ENCODE results near the gene FAM53A.

FAM53A gene

GRCh38 chr4:1603413-1604135, 80.5 kb downstream of the FAM53A start:
- DNase-seq (ENCODE audit: low read depth): no peak

DNA sequence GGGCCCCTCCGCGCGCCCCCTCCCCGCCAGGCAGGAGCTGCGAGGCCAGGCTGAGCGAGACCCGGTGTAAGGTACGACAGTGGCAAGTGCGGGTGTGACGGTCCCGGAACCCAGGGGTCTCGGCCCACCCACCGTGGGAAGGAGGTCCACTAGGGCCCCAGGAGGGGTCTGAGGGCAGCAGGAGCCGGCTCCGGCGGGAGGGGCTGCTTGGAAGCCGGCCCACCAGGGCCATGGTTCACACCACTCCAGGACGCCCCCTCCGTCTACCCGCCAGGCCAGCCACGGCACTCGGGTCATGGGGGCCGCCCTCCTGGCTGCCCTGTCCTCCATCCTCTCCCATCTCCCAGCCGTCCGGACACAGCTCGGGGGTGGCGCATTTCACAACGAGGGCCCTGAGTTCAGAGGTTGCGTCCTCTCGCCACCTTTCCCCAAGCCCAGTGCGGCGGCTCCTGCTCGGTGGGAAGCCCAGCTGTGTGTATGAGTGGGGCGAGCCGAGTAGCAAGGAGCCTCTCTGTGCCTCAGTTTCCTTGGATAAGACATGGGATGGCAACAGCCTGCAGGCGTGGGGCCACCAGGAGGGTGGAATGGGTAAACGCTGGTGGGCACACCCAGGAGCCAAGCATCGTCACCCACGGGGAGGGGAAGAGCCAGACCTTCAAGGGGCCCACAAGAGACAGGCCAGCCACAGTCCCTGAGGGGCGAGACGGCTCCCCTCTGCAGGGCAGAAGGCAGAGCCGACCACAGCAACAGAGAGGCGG, 81.3 kb downstream of the FAM53A start:
- DNase-seq (ENCODE audit: low read depth): no peak

DNA sequence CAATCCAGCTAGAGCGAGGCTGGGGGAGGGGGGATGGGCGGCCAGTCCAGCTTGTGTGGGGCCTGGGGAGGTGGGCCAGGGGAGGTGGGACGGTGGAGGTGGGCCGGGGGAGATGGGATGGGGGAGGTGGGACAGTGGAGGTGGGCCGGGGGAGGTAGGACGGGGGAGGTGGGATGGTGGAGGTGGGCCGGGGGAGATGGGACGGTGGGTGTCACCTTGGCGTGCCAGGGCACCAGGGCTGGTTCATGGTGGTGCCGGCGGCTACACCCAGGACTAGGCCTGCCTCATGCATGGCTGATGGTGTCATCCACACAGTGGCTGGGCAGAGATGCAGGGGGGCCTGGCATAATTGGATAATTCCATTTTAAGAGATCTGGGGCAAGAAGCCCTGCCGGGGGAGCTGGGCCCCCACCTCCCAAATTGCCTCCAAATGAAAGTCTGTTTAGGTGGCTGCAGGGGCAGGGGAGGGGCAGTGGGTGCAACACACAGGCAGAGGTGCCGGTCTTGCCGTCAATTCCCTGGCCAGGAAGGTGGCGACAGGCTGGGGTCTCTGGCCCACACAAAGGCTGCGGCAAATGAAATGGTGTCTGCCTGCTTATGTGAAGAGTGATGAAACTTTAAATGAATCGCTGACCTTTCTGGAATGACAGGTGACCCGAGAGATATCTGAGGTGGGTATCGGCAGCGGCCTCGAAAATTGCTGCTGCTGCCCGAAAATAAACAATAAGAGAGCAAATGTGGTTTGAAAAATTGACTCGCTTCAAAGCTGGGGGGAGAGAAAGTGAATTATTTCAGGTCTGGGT, 82.1 kb downstream of the FAM53A start:
- no peak for DNase-seq (ENCODE audit: low read depth)

DNA sequence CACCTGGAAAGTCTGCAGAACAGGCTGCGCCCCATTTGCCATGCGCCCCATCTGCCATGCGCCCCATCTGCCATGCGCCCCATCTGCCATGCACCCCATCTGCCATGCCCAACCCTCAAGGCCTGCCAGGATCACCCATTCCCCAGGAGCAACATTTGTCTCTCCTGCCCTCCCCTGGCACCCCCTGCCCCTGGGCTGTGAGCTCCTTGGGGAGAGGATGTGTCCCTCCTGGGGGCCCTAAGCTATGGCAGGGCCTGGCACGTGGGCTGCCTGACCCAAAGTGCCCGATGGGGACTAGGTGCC, 82.6 kb downstream of the FAM53A start:
- DNase-seq (ENCODE audit: low read depth): no peak

DNA sequence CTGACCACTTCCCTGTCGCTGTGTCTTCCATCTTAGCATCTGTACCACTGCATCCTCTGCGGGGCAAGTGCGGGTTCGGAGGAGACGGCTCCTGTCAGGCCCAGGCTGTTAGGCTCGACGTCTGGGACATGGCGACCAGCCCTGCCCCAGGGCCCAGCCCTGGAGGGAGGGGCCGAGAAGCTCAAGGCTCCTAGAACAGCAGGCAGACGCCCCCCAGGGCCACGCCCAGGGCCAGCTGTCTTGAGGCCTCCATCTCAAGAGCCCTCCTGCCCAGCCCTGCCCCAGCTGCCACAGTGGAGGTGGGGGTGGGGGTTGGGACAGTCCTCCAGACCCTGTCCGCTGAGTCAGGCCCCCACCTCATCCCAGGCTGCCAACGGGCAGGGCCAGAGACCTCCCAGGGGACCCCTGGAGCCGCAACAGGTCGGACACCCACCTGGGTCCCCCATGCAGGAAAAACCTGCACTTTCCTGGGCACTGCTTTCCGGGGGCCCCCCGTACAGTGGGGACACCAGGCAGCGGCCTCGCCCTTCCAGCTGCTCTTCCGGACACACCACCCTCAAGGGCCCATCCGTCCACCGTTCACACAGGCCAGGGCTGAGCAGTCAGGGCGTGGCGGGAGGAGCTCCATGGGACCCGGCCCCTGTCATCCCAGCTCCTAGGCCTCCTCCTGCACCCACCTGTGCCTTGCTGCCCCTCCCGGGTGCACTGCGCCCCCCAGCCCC, 83.1 kb downstream of the FAM53A start:
- DNase-seq (ENCODE audit: low read depth): no peak

GRCh38 chr4:1600211-1600780, 83.8 kb downstream of the FAM53A start:
- DNase-seq (ENCODE audit: low read depth): no peak

DNA sequence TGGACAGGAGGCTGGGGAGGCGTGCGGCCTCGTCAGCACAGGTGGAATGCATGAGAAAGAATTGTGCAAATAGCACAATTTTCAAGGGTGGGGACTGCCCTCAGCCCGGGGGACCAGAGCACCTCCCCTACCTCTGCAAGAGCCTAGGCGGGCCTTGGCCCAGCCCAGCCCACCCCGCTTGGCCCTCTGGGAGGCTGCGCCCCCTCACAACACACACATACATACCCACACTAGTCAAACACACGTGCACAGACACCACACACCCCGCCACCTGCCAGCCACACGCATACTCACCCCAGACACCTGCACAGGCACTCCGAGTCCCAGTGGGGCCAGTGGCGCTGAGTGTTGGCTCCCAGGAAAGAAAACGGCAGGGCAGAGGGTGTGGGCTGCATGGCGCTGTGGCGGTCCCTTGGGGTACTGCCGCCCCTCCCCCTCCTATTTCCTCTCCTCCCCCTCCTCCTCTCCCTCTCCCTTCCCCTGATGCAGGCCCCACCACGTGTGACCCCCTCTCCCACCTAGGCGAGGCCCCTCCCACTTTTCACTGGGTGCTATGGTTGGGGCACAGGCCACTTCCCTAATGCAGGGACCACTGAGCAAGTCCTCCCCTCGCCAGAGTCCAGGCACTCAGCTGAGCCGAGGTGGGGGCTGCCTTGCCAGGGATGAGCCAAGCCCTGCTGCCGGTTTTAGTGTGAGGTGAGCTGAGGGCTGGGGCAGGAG, 84.5 kb downstream of the FAM53A start:
- no peak for DNase-seq (ENCODE audit: low read depth)

GRCh38 chr4:1599026-1599481, 85.1 kb downstream of the FAM53A start:
- DNase-seq (ENCODE audit: low read depth): no peak

DNA sequence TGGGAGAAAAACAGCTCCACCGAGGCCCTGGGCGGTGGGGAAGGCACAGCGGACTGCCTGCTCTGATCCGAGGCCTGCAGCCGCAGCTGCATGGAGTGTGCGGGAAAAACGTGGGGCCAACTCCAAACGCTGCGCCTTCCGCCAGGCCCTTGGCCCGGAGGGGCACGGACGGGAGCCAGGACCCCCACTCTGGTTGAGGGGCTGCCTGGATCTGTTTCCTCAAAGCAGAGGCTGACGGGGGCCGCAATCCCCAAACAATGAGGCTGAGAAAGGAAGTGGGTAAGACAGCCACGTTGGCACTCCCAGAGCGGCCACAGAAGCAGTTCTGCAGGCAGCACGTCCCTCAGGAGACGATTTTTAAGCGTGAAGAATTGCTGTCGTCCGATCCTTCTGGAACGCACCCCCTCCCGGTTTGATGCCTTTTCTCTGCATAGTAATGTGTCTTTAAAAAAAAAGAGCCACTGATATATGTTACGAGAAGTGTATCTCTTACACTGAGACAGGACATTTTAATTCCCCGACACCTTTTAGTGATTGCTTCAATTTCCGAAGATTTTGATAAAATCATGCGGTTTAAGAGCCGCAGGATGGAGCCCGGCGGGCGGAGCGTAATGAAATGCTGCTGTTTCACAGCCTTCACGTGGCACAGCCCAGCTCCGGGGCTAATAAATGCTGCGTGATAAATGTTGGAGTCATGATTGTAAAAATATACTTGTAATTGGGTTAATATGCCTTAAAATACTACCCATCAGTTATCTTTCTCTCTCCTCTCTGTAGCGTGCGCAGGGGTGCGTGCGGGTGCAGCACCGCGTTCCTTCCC, 85.7 kb downstream of the FAM53A start:
- no peak for DNase-seq (ENCODE audit: low read depth)

GRCh38 chr4:1597021-1597931, 86.8 kb downstream of the FAM53A start:
- DNase-seq (ENCODE audit: low read depth): no peak

DNA sequence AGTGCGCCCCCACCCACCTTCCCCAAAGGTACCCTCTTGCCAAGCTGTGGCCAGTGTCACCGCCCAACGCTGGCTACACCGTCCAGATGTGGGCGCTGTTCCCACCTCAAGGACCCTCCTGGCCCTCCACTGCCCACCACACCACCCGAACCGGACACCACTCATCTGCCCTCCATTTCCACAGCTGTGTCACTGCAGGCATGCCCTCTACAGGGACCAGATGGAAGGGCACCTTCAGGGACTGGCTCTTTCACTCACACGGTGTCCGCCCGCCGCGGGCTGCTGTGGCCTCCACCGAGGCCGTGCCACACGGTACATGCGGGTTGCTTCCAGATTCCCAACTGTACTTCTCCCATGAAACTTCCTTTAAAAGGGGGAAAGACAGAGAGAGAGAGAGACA, 87.7 kb downstream of the FAM53A start:
- DNase-seq (ENCODE audit: low read depth): no peak

- no peak for DNase-seq (ENCODE audit: low read depth)
Measured at GRCh38 chr4:1595789-1596325, 88.3 kb downstream of the FAM53A start.

DNA sequence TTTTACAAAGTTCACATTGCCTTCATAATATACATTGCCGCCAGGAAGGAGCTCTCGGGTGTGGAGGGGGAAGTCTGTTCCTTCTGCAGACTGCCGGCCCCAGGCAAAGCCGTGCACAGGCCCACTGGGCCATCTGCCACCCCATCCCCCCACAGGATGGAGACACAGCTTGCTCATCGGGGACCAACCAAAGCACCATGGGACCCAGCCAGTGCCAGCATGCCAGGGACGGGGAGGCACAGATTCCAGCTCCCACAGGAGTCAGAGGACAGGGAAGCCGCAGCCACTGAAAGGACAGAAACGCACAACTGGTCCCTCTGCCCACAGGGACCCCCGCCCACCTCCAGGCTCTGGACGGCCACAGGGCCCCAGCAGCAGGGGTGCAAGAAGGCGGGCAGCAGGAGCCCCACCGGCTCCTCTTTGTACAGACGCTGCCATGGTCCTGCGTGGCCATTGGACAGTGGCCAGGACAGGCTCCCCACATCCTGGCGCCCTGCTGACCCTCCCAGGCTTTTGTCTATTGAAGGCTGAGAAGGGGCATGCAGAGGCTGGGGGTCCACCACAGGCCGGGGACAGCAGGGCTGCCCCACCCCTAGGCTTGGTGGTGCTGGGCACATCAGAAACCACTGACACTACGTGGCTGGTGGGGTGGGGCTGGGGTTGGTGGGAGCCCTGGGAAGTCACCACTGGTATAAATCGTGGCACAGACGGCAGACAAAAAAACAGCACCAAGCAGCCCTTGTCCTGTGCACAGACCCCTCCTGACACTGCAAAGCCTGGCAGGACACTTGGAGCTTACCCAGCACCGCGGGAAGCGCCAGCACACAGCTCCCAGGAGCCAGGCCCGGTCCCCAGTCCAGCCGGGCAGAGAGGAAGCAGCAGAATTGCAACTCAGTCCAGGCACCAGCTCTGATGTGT, 89.0 kb downstream of the FAM53A start:
- DNase-seq (ENCODE audit: low read depth): no peak

GRCh38 chr4:1593881-1594345, 90.2 kb downstream of the FAM53A start:
- DNase-seq (ENCODE audit: low read depth): no peak

DNA sequence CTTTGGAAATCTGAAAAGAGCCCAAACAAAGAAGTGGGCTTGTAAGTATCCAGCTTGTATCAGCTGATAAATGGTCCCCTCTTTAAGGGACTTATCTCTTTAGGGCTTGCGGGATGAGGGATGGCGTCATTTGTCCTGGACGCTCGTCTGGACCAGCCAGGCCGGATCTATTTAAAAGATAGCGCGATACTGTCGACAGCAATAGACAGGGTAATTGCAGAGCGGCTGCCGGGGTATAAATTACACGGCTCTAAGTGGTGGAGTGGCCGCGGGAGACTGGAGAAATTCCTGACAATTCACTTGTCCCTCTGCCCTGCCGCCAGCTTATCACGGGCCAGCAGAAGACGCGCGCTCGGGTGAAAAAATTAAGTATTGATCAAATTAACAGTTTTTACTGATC, 90.7 kb downstream of the FAM53A start:
- DNase-seq (ENCODE audit: low read depth): no peak

GRCh38 chr4:1592709-1593417, 91.2 kb downstream of the FAM53A start:
- DNase-seq (ENCODE audit: low read depth): no peak

DNA sequence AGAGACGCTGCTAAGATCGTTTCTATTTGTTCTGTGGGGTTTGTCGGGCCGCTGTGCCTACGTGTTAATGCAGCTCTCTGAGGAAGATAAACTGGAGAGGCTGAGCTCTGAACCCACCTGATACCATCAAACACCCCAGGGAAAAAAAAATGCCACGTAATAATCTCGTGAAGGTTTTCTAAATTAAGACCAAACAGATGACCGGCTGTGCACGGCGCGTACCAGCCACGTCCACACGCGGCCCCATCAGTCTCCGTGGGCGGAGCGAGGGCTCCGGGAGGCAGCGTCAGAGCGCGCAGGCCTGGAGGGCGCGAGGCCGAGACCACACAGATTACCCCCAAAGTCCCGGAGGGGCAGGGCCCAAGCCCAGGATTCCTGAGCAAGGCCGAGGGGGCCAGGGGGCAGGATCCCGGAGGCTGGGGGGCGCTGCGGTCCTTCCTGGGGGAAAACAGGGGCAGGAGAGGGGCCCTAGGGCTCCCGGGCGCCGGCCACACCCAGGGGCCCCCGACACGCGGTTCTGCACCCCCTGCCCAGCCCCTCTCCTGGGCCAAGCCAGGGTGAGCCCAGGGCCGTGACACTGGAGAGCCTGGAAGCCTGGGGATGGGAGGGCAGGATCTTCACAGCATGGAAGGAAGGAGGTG, 91.9 kb downstream of the FAM53A start:
- DNase-seq (ENCODE audit: low read depth): no peak

Data from fibroblast of gingiva (primary cell).